Measurements from ENCODE around the gene FTCD.
"Not testable (repeated sequence)": the region's sequence is repeated elsewhere in the genome, so short reads cannot be mapped to it uniquely, and the experiment has no call there.

Gene FTCD

GRCh38 chr21:46170436-46171193 lies 15.2 kb upstream of the FTCD start:
- not testable (repeated sequence) for DNase-seq

- DNase-seq, result no peak
These were observed 13.4 kb upstream of the FTCD start for GRCh38 chr21:46168659-46169386.

- no peak for DNase-seq
These were observed 12.9 kb upstream of the FTCD start for GRCh38 chr21:46168238-46168637.

- DNase-seq, result no peak
These were observed 9.7 kb upstream of the FTCD start for GRCh38 chr21:46165098-46165497.

- DNase-seq, result no peak
These were observed 8.0 kb upstream of the FTCD start for GRCh38 chr21:46163380-46163779.

GRCh38 chr21:46161633-46162592 lies 6.5 kb upstream of the FTCD start:
- no peak for DNase-seq

- no peak for DNase-seq
These were observed 5.7 kb upstream of the FTCD start for GRCh38 chr21:46160907-46161632.

GRCh38 chr21:46160657-46160906 lies 5.2 kb upstream of the FTCD start:
- no peak for DNase-seq

GRCh38 chr21:46159841-46160656 lies 4.7 kb upstream of the FTCD start:
- DNase-seq, result no peak

GRCh38 chr21:46159390-46159789 lies 4.0 kb upstream of the FTCD start:
- DNase-seq, result no peak

GRCh38 chr21:46158666-46159300 lies 3.4 kb upstream of the FTCD start:
- DNase-seq, result no peak

- DNase-seq, result no peak
These were observed 2.6 kb upstream of the FTCD start for GRCh38 chr21:46157987-46158451.

- DNase-seq, result no peak
These were observed 2.1 kb upstream of the FTCD start for GRCh38 chr21:46157396-46157986.

GRCh38 chr21:46156678-46157077 lies 1.3 kb upstream of the FTCD start:
- no peak for DNase-seq

- no peak for DNase-seq
These were observed 933 bp upstream of the FTCD start for GRCh38 chr21:46156378-46156645.

- DNase-seq, result no peak
These were observed 345 bp downstream of the FTCD start for GRCh38 chr21:46154955-46155513.

- no peak for DNase-seq
These were observed 1.0 kb downstream of the FTCD start for GRCh38 chr21:46154155-46154954.

- DNase-seq, result no peak
These were observed 1.9 kb downstream of the FTCD start for GRCh38 chr21:46153247-46154154.

- DNase-seq, result no peak
These were observed 2.5 kb downstream of the FTCD start for GRCh38 chr21:46152927-46153246.

All from NCI-H1930 (cell line).